ENCODE data around the gene IMPA2. TPM values are rescaled to one million over a fixed set of nuclear protein-coding genes. Genes with fewer than 3 reads are reported as not detected.

IMPA2 gene
- total RNA-seq, 1 experiment from 2014 or later, result 79.9 TPM

DNA sequence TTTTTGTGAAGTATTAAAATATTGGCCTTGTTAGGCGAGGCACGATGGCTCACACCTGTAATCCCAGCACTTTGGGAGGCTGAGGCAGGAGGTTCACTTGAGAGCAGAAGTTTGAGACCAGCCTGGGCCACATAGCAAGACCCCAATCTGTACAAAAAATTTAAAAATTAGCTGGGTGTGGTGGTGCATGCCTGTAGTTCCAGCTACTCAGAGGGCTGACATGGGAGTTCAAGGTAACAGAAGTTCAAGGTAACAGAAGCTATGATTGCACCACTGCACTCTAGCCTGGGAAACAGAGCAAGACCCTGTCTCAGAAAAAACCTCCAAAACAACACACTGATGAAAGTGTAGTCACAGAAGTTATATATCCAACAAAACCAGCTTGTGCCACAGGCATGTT is 39.8 kb downstream of the IMPA2 start:
- H3K36me3 ChIP-seq (ENCODE audit: control insufficient read depth, insufficient read depth, low read length), result peaks cover 2% of the 10 kb centered on the region; the same call in 1 of the 2 replicates
- DNase-seq, result no peak
- no peak overlapping the region for H3K4me3 ChIP-seq (ENCODE audit: low read depth, low read length)
- ChIA-PET CTCF (interaction anchor here (1.3 kb wide), 1 partner anchor 18 kb away, joined by 4 read pairs; no protein-coding TSS in a partner anchor), POLR2A (no interaction called here)
- intact Hi-C loops (cut with micrococcal nuclease; ENCODE audit: unreplicated experiment), result no loop called here
- no peaks in the 10 kb centered on the region for H3K9me3 ChIP-seq
- Mint-ChIP-seq H3K4me1 (ENCODE audit: low read depth, unreplicated experiment) (no peaks in the 10 kb centered on the region), H3K27ac (ENCODE audit: unreplicated experiment) (no peak overlapping the region), H3K4me3 (ENCODE audit: unreplicated experiment) (no peak overlapping the region), H3K36me3 (ENCODE audit: insufficient read depth, unreplicated experiment) (peaks cover 27% of the 10 kb centered on the region), H3K27me3 (ENCODE audit: insufficient read depth, unreplicated experiment) (no peaks in the 10 kb centered on the region), H3K9me3 (ENCODE audit: unreplicated experiment) (no peaks in the 10 kb centered on the region)
- no peaks in the 10 kb centered on the region for H3K27me3 ChIP-seq (replicated peaks; ENCODE audit: control insufficient read depth, insufficient read depth, low read length)
- H3K4me1 ChIP-seq, result no peaks in the 10 kb centered on the region
- BruUV-seq (replicated peaks), result no TSS peak
- TF ChIP-seq, protein P1, sequence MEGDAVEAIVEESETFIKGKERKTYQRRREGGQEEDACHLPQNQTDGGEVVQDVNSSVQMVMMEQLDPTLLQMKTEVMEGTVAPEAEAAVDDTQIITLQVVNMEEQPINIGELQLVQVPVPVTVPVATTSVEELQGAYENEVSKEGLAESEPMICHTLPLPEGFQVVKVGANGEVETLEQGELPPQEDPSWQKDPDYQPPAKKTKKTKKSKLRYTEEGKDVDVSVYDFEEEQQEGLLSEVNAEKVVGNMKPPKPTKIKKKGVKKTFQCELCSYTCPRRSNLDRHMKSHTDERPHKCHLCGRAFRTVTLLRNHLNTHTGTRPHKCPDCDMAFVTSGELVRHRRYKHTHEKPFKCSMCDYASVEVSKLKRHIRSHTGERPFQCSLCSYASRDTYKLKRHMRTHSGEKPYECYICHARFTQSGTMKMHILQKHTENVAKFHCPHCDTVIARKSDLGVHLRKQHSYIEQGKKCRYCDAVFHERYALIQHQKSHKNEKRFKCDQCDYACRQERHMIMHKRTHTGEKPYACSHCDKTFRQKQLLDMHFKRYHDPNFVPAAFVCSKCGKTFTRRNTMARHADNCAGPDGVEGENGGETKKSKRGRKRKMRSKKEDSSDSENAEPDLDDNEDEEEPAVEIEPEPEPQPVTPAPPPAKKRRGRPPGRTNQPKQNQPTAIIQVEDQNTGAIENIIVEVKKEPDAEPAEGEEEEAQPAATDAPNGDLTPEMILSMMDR (IDR thresholded peaks at IDR 0.05; ENCODE audit: insufficient read depth in 1 of 2, low read depth in 1 of 2, low read length in 1 of 2, severe bottlenecking in 1 of 2, unreplicated experiment in 1 of 2), result no peak

DNA sequence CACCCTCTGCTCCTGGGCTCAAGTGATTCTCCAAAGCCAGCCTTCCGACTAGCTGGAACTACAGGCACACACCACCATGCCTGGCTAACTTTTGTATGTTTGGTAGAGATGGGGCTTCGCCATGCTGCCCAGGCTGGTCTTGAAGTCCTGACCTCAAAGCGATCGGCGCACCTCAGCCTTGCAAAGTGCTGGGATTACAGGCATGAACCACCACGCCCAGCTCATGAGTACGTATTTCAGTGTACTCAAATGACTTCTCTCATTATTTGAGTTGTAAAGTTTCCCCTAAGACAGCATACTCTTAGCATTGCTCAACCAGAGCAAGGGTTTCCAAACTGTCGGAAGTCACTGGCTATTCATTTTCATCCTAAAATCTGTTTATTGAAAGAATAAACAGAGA is 40.3 kb downstream of the IMPA2 start:
- TF ChIP-seq, protein P1 (IDR thresholded peaks at IDR 0.05; ENCODE audit: insufficient read depth in 1 of 2, low read depth in 1 of 2, low read length in 1 of 2, severe bottlenecking in 1 of 2, unreplicated experiment in 1 of 2), result no peak
- ChIA-PET CTCF (interaction anchor here (1.3 kb wide), 1 partner anchor 17 kb away, joined by 4 read pairs; no protein-coding TSS in a partner anchor), POLR2A (no interaction called here)
- peaks cover 27% of the 10 kb centered on the region for H3K36me3 Mint-ChIP-seq (ENCODE audit: insufficient read depth, unreplicated experiment)
- H3K9me3 Mint-ChIP-seq (ENCODE audit: unreplicated experiment), result no peaks in the 10 kb centered on the region
- no peak overlapping the region for H3K4me3 ChIP-seq (ENCODE audit: low read depth, low read length)
- no peak for DNase-seq
- H3K27me3 ChIP-seq (replicated peaks; ENCODE audit: control insufficient read depth, insufficient read depth, low read length), result no peaks in the 10 kb centered on the region
- no peak overlapping the region for H3K27ac Mint-ChIP-seq (ENCODE audit: unreplicated experiment)
- no peaks in the 10 kb centered on the region for H3K4me1 ChIP-seq
- no peaks in the 10 kb centered on the region for H3K4me1 Mint-ChIP-seq (ENCODE audit: low read depth, unreplicated experiment)
- BruUV-seq (replicated peaks), result no TSS peak
- intact Hi-C loops (cut with micrococcal nuclease; ENCODE audit: unreplicated experiment), result no loop called here
- H3K36me3 ChIP-seq (ENCODE audit: control insufficient read depth, insufficient read depth, low read length), result peaks cover 2% of the 10 kb centered on the region; the same call in 1 of the 2 replicates
- no peak overlapping the region for H3K4me3 Mint-ChIP-seq (ENCODE audit: unreplicated experiment)
- H3K27me3 Mint-ChIP-seq (ENCODE audit: insufficient read depth, unreplicated experiment), result no peaks in the 10 kb centered on the region
- H3K9me3 ChIP-seq, result no peaks in the 10 kb centered on the region

DNA sequence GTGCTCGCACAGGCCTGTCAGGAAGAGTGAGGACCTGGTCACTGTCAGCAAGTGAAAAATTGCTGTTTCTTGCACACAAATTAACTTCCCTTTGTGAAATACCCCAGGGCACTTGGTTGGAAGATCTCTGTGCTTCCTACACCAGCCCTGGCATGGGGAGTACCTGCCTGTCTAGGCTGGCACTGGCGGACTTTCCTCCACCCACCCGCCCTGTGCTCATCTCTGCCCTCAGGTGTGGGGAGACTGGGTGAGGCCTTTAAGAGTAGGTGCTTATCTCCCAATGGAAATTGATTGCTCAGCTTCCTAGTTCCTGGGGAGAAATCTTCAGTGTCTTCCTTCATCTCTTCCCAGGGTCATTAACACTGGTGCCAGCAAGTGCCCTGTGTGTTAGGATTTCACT is 42.1 kb downstream of the IMPA2 start:
- BruUV-seq (replicated peaks), result no TSS peak
- intact Hi-C loops (cut with micrococcal nuclease; ENCODE audit: unreplicated experiment), result no loop called here

More for the DNA sequence above, 42.1 kb downstream of the IMPA2 start:
- Mint-ChIP-seq H3K27ac (ENCODE audit: unreplicated experiment) (no peak overlapping the region), H3K36me3 (ENCODE audit: insufficient read depth, unreplicated experiment) (peaks cover 24% of the 10 kb centered on the region), H3K4me3 (ENCODE audit: unreplicated experiment) (no peak overlapping the region), H3K27me3 (ENCODE audit: insufficient read depth, unreplicated experiment) (no peaks in the 10 kb centered on the region), H3K9me3 (ENCODE audit: unreplicated experiment) (no peaks in the 10 kb centered on the region), H3K4me1 (ENCODE audit: low read depth, unreplicated experiment) (no peaks in the 10 kb centered on the region)
- Histone ChIP-seq H3K36me3 (ENCODE audit: control insufficient read depth, insufficient read depth, low read length) (peaks cover 2% of the 10 kb centered on the region; the same call in 1 of the 2 replicates), H3K4me1 (no peaks in the 10 kb centered on the region), H3K9me3 (no peaks in the 10 kb centered on the region), H3K27me3 (replicated peaks; ENCODE audit: control insufficient read depth, insufficient read depth, low read length) (no peaks in the 10 kb centered on the region), H3K4me3 (ENCODE audit: low read depth, low read length) (no peak overlapping the region)
- ChIA-PET POLR2A (no interaction called here), CTCF (no interaction called here)
- TF ChIP-seq, protein P1 (IDR thresholded peaks at IDR 0.05; ENCODE audit: insufficient read depth in 1 of 2, low read depth in 1 of 2, low read length in 1 of 2, severe bottlenecking in 1 of 2, unreplicated experiment in 1 of 2), result no peak
- no peak for DNase-seq

Data from Caco-2 (cell line).